Measurements from ENCODE around the gene ALDH1A3. TPM values are rescaled to one million over a fixed set of nuclear protein-coding genes. Genes with fewer than 3 reads are reported as not detected.

Gene ALDH1A3
- total and polyA plus RNA-seq, 2 donors (not counting 1 experiment from before 2014, with no cell fraction given): 4.2 to 32.5 TPM

- H3K9ac ChIP-seq (ENCODE audit: insufficient read depth, low read length): no peak overlapping the region
- no peak overlapping the region for H2AFZ ChIP-seq (ENCODE audit: low read length)
- TF ChIP-seq EZH2 (IDR thresholded peaks at IDR 0.05; ENCODE audit: low read length, missing control alignments): no peak
- TF ChIP-seq CTCF (conservative IDR thresholded peaks at IDR 0.05 in 1 of 2, IDR thresholded peaks at IDR 0.05 in 1 of 2; ENCODE audit: low read depth in 1 of 2, low read length in 2 of 2): no peak
- no peaks in the 10 kb centered on the region for H3K4me1 ChIP-seq (ENCODE audit: control insufficient read depth, extremely low read depth, insufficient read depth, low read length)
- no peaks in the 10 kb centered on the region for H3K27me3 ChIP-seq (ENCODE audit: control insufficient read depth, insufficient read depth, low read length)
- no peaks in the 10 kb centered on the region for H4K20me1 ChIP-seq (ENCODE audit: control insufficient read depth, extremely low read depth, insufficient read depth, low read length)
- H3K4me2 ChIP-seq (ENCODE audit: extremely low read depth, insufficient read depth, low read length): no peak overlapping the region
- H3K36me3 ChIP-seq (ENCODE audit: control insufficient read depth, insufficient read depth, low read length): no peaks in the 10 kb centered on the region
- no peaks in the 10 kb centered on the region for H3K9me3 ChIP-seq (ENCODE audit: control insufficient read depth, insufficient read depth, low read depth, low read length)
- H3K4me3 ChIP-seq (replicated peaks in 1 of 4; ENCODE audit: control extremely low read depth in 1 of 4, insufficient read depth in 1 of 4, low read depth in 3 of 4, low read length in 4 of 4): no peak overlapping the region
- no peak overlapping the region for H3K27ac ChIP-seq (ENCODE audit: insufficient read depth, low read length)
- no peaks in the 10 kb centered on the region for H3K79me2 ChIP-seq (ENCODE audit: control insufficient read depth, insufficient read depth, low read length)
- no peak for DNase-seq (ENCODE audit: low read depth in 2 of 2)
Observed at GRCh38 chr15:100852630-100853029, 27.0 kb upstream of the ALDH1A3 start.

- no peaks in the 10 kb centered on the region for H3K4me1 ChIP-seq (ENCODE audit: control insufficient read depth, extremely low read depth, insufficient read depth, low read length)
- H2AFZ ChIP-seq (ENCODE audit: low read length): no peak overlapping the region
- no peak overlapping the region for H3K4me3 ChIP-seq (replicated peaks in 1 of 4; ENCODE audit: control extremely low read depth in 1 of 4, insufficient read depth in 1 of 4, low read depth in 3 of 4, low read length in 4 of 4)
- no peaks in the 10 kb centered on the region for H4K20me1 ChIP-seq (ENCODE audit: control insufficient read depth, extremely low read depth, insufficient read depth, low read length)
- H3K36me3 ChIP-seq (ENCODE audit: control insufficient read depth, insufficient read depth, low read length): no peaks in the 10 kb centered on the region
- H3K27me3 ChIP-seq (ENCODE audit: control insufficient read depth, insufficient read depth, low read length): no peaks in the 10 kb centered on the region
- no peak overlapping the region for H3K4me2 ChIP-seq (ENCODE audit: extremely low read depth, insufficient read depth, low read length)
- H3K79me2 ChIP-seq (ENCODE audit: control insufficient read depth, insufficient read depth, low read length): no peaks in the 10 kb centered on the region
- no peaks in the 10 kb centered on the region for H3K9me3 ChIP-seq (ENCODE audit: control insufficient read depth, insufficient read depth, low read depth, low read length)
- no peak overlapping the region for H3K27ac ChIP-seq (ENCODE audit: insufficient read depth, low read length)
- no peak overlapping the region for H3K9ac ChIP-seq (ENCODE audit: insufficient read depth, low read length)
- TF ChIP-seq EZH2 (IDR thresholded peaks at IDR 0.05; ENCODE audit: low read length, missing control alignments) (no peak), CTCF (conservative IDR thresholded peaks at IDR 0.05 in 1 of 2, IDR thresholded peaks at IDR 0.05 in 1 of 2; ENCODE audit: low read depth in 1 of 2, low read length in 2 of 2) (no peak)
- no peak for DNase-seq (ENCODE audit: low read depth in 2 of 2)
Observed at GRCh38 chr15:100853676-100854440, 25.8 kb upstream of the ALDH1A3 start.

- no peaks in the 10 kb centered on the region for H4K20me1 ChIP-seq (ENCODE audit: control insufficient read depth, extremely low read depth, insufficient read depth, low read length)
- no peak overlapping the region for H3K27ac ChIP-seq (ENCODE audit: insufficient read depth, low read length)
- H3K36me3 ChIP-seq (ENCODE audit: control insufficient read depth, insufficient read depth, low read length): no peaks in the 10 kb centered on the region
- no peaks in the 10 kb centered on the region for H3K9me3 ChIP-seq (ENCODE audit: control insufficient read depth, insufficient read depth, low read depth, low read length)
- H3K27me3 ChIP-seq (ENCODE audit: control insufficient read depth, insufficient read depth, low read length): no peaks in the 10 kb centered on the region
- H2AFZ ChIP-seq (ENCODE audit: low read length): no peak overlapping the region
- TF ChIP-seq EZH2 (IDR thresholded peaks at IDR 0.05; ENCODE audit: low read length, missing control alignments) (no peak), CTCF (conservative IDR thresholded peaks at IDR 0.05 in 1 of 2, IDR thresholded peaks at IDR 0.05 in 1 of 2; ENCODE audit: low read depth in 1 of 2, low read length in 2 of 2) (no peak)
- H3K4me1 ChIP-seq (ENCODE audit: control insufficient read depth, extremely low read depth, insufficient read depth, low read length): no peaks in the 10 kb centered on the region
- no peak overlapping the region for H3K9ac ChIP-seq (ENCODE audit: insufficient read depth, low read length)
- no peak overlapping the region for H3K4me3 ChIP-seq (replicated peaks in 1 of 4; ENCODE audit: control extremely low read depth in 1 of 4, insufficient read depth in 1 of 4, low read depth in 3 of 4, low read length in 4 of 4)
- H3K4me2 ChIP-seq (ENCODE audit: extremely low read depth, insufficient read depth, low read length): no peak overlapping the region
- H3K79me2 ChIP-seq (ENCODE audit: control insufficient read depth, insufficient read depth, low read length): no peaks in the 10 kb centered on the region
- DNase-seq (ENCODE audit: low read depth in 2 of 2): no peak
Observed at GRCh38 chr15:100856867-100857266, 22.8 kb upstream of the ALDH1A3 start.
